ENCODE data around the gene ARHGAP15. TPM values are rescaled to one million over a fixed set of nuclear protein-coding genes. Genes with fewer than 3 reads are reported as not detected.

Gene ARHGAP15
- total RNA-seq, 1 donor from 2014 or later: not detected

- Mint-ChIP-seq H3K36me3 (ENCODE audit: unreplicated experiment) (no peaks in the 10 kb centered on the region), H3K4me1 (ENCODE audit: low read depth, unreplicated experiment) (no peaks in the 10 kb centered on the region), H3K4me3 (ENCODE audit: unreplicated experiment) (no peak overlapping the region), H3K27ac (ENCODE audit: unreplicated experiment) (no peak overlapping the region), H3K27me3 (ENCODE audit: unreplicated experiment) (no peaks in the 10 kb centered on the region), H3K9me3 (ENCODE audit: unreplicated experiment) (no peaks in the 10 kb centered on the region)
- TF ChIP-seq, protein P1, sequence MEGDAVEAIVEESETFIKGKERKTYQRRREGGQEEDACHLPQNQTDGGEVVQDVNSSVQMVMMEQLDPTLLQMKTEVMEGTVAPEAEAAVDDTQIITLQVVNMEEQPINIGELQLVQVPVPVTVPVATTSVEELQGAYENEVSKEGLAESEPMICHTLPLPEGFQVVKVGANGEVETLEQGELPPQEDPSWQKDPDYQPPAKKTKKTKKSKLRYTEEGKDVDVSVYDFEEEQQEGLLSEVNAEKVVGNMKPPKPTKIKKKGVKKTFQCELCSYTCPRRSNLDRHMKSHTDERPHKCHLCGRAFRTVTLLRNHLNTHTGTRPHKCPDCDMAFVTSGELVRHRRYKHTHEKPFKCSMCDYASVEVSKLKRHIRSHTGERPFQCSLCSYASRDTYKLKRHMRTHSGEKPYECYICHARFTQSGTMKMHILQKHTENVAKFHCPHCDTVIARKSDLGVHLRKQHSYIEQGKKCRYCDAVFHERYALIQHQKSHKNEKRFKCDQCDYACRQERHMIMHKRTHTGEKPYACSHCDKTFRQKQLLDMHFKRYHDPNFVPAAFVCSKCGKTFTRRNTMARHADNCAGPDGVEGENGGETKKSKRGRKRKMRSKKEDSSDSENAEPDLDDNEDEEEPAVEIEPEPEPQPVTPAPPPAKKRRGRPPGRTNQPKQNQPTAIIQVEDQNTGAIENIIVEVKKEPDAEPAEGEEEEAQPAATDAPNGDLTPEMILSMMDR (IDR thresholded peaks at IDR 0.05; ENCODE audit: partially characterized antibody, unreplicated experiment): no peak
- DNase-seq: no peak
Observed at GRCh38 chr2:143333168-143333791, 204.1 kb downstream of the ARHGAP15 start.

- no peaks in the 10 kb centered on the region for H3K4me1 Mint-ChIP-seq (ENCODE audit: low read depth, unreplicated experiment)
- no peak overlapping the region for H3K27ac Mint-ChIP-seq (ENCODE audit: unreplicated experiment)
- no peaks in the 10 kb centered on the region for H3K27me3 Mint-ChIP-seq (ENCODE audit: unreplicated experiment)
- no peaks in the 10 kb centered on the region for H3K9me3 Mint-ChIP-seq (ENCODE audit: unreplicated experiment)
- TF ChIP-seq, protein P1 (IDR thresholded peaks at IDR 0.05; ENCODE audit: partially characterized antibody, unreplicated experiment): no peak
- H3K36me3 Mint-ChIP-seq (ENCODE audit: unreplicated experiment): no peaks in the 10 kb centered on the region
- no peak for DNase-seq
- no peak overlapping the region for H3K4me3 Mint-ChIP-seq (ENCODE audit: unreplicated experiment)
Observed at GRCh38 chr2:143333847-143334246, 204.6 kb downstream of the ARHGAP15 start.

GRCh38 chr2:143334837-143335236, 205.6 kb downstream of the ARHGAP15 start:
- no peak overlapping the region for H3K27ac Mint-ChIP-seq (ENCODE audit: unreplicated experiment)
- no peak overlapping the region for H3K4me3 Mint-ChIP-seq (ENCODE audit: unreplicated experiment)
- no peak for DNase-seq
- H3K27me3 Mint-ChIP-seq (ENCODE audit: unreplicated experiment): no peaks in the 10 kb centered on the region
- no peaks in the 10 kb centered on the region for H3K4me1 Mint-ChIP-seq (ENCODE audit: low read depth, unreplicated experiment)
- no peaks in the 10 kb centered on the region for H3K9me3 Mint-ChIP-seq (ENCODE audit: unreplicated experiment)
- TF ChIP-seq, protein P1 (IDR thresholded peaks at IDR 0.05; ENCODE audit: partially characterized antibody, unreplicated experiment): no peak
- no peaks in the 10 kb centered on the region for H3K36me3 Mint-ChIP-seq (ENCODE audit: unreplicated experiment)

DNA sequence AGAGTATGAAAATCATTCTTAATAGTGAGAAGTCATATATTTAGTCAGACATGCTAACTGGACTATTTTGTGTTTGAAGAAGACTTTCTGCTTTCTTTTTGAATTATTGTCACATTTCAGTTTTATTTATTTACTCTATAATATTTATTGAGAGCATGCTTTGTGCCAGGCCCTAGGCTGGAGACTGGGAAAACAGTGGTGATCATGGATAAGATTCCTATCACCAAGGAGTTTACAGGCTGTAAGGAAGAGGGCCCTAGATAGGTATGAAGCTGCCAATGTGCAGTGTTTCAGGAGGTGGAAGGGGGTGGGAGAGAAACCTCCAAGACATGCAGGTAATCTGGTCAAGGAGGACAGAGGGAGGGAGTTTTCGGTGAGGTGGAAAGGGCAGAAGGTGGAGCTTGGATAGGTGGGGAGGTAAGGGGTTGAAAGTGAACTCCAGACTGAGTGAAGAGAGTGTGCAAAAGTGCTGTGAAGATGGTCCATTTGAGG, 207.5 kb downstream of the ARHGAP15 start:
- Mint-ChIP-seq H3K27ac (ENCODE audit: unreplicated experiment) (no peak overlapping the region), H3K27me3 (ENCODE audit: unreplicated experiment) (peaks cover 3% of the 10 kb centered on the region)
- TF ChIP-seq, protein P1 (IDR thresholded peaks at IDR 0.05; ENCODE audit: partially characterized antibody, unreplicated experiment): no peak

DNA sequence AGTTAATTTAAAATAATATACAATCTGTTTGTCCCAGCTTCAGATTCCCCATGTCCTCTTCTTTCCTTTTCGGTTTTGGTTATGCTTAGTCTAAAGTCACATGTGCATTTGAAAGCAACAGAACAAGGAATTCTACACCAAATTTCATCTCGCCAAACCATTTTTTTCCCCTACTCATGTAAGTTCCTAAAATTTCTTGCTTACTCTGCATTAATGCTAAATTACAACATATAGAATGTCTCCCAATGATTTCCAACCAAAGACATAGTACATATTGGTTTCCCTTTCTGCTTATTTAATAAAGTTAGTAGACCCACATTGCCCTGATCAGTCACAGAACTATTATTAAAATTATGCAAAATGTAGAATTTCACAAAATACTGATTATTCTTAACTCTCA, 212.3 kb downstream of the ARHGAP15 start:
- no peaks in the 10 kb centered on the region for H3K36me3 Mint-ChIP-seq (ENCODE audit: unreplicated experiment)
- no peak overlapping the region for H3K4me3 Mint-ChIP-seq (ENCODE audit: unreplicated experiment)
- H3K27me3 Mint-ChIP-seq (ENCODE audit: unreplicated experiment): peaks cover 4% of the 10 kb centered on the region
- no peak overlapping the region for H3K27ac Mint-ChIP-seq (ENCODE audit: unreplicated experiment)
- no peaks in the 10 kb centered on the region for H3K9me3 Mint-ChIP-seq (ENCODE audit: unreplicated experiment)
- peaks cover 21% of the 10 kb centered on the region for H3K4me1 Mint-ChIP-seq (ENCODE audit: low read depth, unreplicated experiment)
- TF ChIP-seq, protein P1 (IDR thresholded peaks at IDR 0.05; ENCODE audit: partially characterized antibody, unreplicated experiment): no peak
- DNase-seq: no peak

More for the DNA sequence above, 207.5 kb downstream of the ARHGAP15 start:
- no peak for DNase-seq
- no peaks in the 10 kb centered on the region for H3K9me3 Mint-ChIP-seq (ENCODE audit: unreplicated experiment)
- H3K4me1 Mint-ChIP-seq (ENCODE audit: low read depth, unreplicated experiment): no peaks in the 10 kb centered on the region
- H3K36me3 Mint-ChIP-seq (ENCODE audit: unreplicated experiment): no peaks in the 10 kb centered on the region
- no peak overlapping the region for H3K4me3 Mint-ChIP-seq (ENCODE audit: unreplicated experiment)

Measured in glutamatergic neuron (in vitro differentiated cells).